Measurements from ENCODE around the gene ST6GALNAC3. TPM values are rescaled to one million over a fixed set of nuclear protein-coding genes. Genes with fewer than 3 reads are reported as not detected.

Gene ST6GALNAC3
- total RNA-seq, 1 donor from 2014 or later: 7.3 TPM

DNA sequence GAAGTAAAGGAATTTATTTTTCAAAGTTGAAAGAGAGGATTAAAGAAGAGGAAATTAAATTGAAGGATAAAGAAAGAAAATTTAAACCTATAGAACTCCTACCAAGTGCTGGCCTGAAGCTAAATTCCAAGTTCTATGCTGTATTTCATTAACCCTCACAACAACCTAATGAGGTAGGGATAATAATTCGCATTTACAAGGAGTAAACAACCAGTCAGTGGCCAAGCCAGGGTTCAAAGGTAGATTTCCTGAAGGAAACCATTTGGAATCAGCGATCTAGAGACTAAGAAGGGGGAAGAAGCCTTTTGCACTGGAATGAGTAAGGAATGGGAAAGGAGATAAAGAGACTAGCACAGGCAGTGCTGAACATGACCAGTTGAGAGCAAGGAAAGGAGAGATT lies 526.9 kb downstream of the ST6GALNAC3 start:
- Mint-ChIP-seq H3K27me3 (ENCODE audit: unreplicated experiment) (no peaks in the 10 kb centered on the region), H3K36me3 (ENCODE audit: unreplicated experiment) (no peaks in the 10 kb centered on the region), H3K4me1 (ENCODE audit: unreplicated experiment) (no peaks in the 10 kb centered on the region), H3K4me3 (ENCODE audit: unreplicated experiment) (no peak overlapping the region), H3K9me3 (ENCODE audit: unreplicated experiment) (no peaks in the 10 kb centered on the region), H3K27ac (ENCODE audit: unreplicated experiment) (no peak overlapping the region)
- TF ChIP-seq CTCF (IDR thresholded peaks at IDR 0.05): no peak
- DNase-seq (ENCODE audit: extremely low spot score, unreplicated experiment): no peak

DNA sequence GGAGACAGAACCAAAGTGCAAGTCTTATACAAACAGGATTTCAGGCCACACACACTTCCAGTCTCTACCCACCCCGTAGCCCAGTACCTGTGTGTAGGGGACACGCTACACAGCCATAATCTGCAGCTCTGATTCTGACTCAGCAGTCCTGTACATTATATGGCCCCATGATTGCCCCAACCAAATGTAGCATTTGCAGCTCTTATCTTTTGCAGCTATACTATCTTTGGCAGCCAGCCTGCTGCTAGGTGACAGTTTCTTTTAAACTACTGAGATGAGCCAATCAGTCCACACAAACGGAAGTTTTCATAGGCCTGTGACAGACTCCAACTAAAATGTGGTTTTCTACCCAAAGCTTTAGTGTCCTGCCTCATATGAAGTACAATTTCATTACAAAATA lies 533.2 kb downstream of the ST6GALNAC3 start:
- TF ChIP-seq CTCF (IDR thresholded peaks at IDR 0.05): no peak
- Mint-ChIP-seq H3K4me3 (ENCODE audit: unreplicated experiment) (no peak overlapping the region), H3K27ac (ENCODE audit: unreplicated experiment) (no peak overlapping the region), H3K9me3 (ENCODE audit: unreplicated experiment) (no peaks in the 10 kb centered on the region), H3K4me1 (ENCODE audit: unreplicated experiment) (no peaks in the 10 kb centered on the region), H3K27me3 (ENCODE audit: unreplicated experiment) (no peaks in the 10 kb centered on the region), H3K36me3 (ENCODE audit: unreplicated experiment) (no peaks in the 10 kb centered on the region)
- no peak for DNase-seq (ENCODE audit: extremely low spot score, unreplicated experiment)

DNA sequence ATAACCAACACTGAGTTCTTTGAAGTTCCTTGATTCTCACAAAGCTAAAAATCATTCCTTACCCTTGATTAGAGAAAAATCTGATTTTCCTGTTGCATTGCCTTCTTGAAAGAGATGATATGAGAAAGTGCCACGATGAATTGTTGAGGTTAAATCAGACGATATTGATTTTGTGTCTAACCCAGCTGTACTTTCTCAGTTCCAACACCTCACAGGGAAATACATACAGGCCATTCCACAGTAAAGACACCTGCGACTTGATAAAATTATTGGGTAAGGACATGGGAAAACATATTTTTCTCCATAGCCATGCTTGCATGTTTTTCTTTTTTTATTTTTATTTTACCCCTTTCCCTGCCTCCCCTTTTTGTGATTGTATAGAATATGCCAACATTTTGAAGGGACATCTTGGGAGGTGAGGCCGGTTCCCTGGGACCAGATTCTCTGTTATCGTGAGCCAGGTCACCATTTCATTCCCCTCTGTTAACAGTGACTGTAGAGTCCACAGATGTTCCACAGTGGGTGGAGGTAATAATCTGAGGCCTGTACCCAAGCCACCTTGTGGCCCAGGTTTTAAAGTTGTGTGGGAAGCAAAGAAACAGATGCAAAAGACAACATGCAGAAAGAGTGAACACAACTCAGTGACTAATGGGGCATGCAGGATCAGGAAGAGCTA lies 537.4 kb downstream of the ST6GALNAC3 start:
- Mint-ChIP-seq H3K27me3 (ENCODE audit: unreplicated experiment) (no peaks in the 10 kb centered on the region), H3K4me3 (ENCODE audit: unreplicated experiment) (no peak overlapping the region), H3K27ac (ENCODE audit: unreplicated experiment) (no peak overlapping the region), H3K9me3 (ENCODE audit: unreplicated experiment) (no peaks in the 10 kb centered on the region), H3K36me3 (ENCODE audit: unreplicated experiment) (no peaks in the 10 kb centered on the region), H3K4me1 (ENCODE audit: unreplicated experiment) (peaks cover 10% of the 10 kb centered on the region)
- no peak for TF ChIP-seq CTCF (IDR thresholded peaks at IDR 0.05)
- DNase-seq (ENCODE audit: extremely low spot score, unreplicated experiment): no peak

- H3K4me3 Mint-ChIP-seq (ENCODE audit: unreplicated experiment): no peak overlapping the region
- no peak overlapping the region for H3K27ac Mint-ChIP-seq (ENCODE audit: unreplicated experiment)
- peaks cover 10% of the 10 kb centered on the region for H3K4me1 Mint-ChIP-seq (ENCODE audit: unreplicated experiment)
- H3K9me3 Mint-ChIP-seq (ENCODE audit: unreplicated experiment): no peaks in the 10 kb centered on the region
- no peak for TF ChIP-seq CTCF (IDR thresholded peaks at IDR 0.05)
- DNase-seq (ENCODE audit: extremely low spot score, unreplicated experiment): no peak
- no peaks in the 10 kb centered on the region for H3K27me3 Mint-ChIP-seq (ENCODE audit: unreplicated experiment)
- H3K36me3 Mint-ChIP-seq (ENCODE audit: unreplicated experiment): no peaks in the 10 kb centered on the region
These were observed 539.3 kb downstream of the ST6GALNAC3 start for GRCh38 chr1:76613886-76614285.

GRCh38 chr1:76615253-76616035 lies 540.9 kb downstream of the ST6GALNAC3 start:
- no peaks in the 10 kb centered on the region for H3K36me3 Mint-ChIP-seq (ENCODE audit: unreplicated experiment)
- DNase-seq (ENCODE audit: extremely low spot score, unreplicated experiment): no peak
- H3K9me3 Mint-ChIP-seq (ENCODE audit: unreplicated experiment): no peaks in the 10 kb centered on the region
- no peak for TF ChIP-seq CTCF (IDR thresholded peaks at IDR 0.05)
- no peak overlapping the region for H3K4me3 Mint-ChIP-seq (ENCODE audit: unreplicated experiment)
- no peak overlapping the region for H3K27ac Mint-ChIP-seq (ENCODE audit: unreplicated experiment)
- peaks cover 10% of the 10 kb centered on the region for H3K4me1 Mint-ChIP-seq (ENCODE audit: unreplicated experiment)
- H3K27me3 Mint-ChIP-seq (ENCODE audit: unreplicated experiment): no peaks in the 10 kb centered on the region
